Cardiac septum (tissue), 1 donor: ENCODE data around the gene GIGYF1. TPM values are rescaled to one million over a fixed set of nuclear protein-coding genes. Genes with fewer than 3 reads are reported as not detected.

ENCODE experiments used
- DNase-seq: peaks from one replicate; pipeline ENCODE4 v3.0.0-alpha.2; 2020; ENCODE audit warnings: low spot score
- intact Hi-C: fragments of 100-400 bp; cut with DNase I; formaldehyde crosslinking; loops from one replicate; pipeline ENCODE4 v1.14.0; 2022
- total RNA-seq: library from RNA; stranded (reverse); fragmentation: NEBNext Ultra II Directional; extraction: Animal tissue kit (Norgen Biotek cat#: 25700); gene quantifications from one replicate; pipeline ENCODE4 v1.2.1, GENCODE V29; 2021
- donor health status: DM: no; HTN: no; CAD: no.

GIGYF1 gene
- total RNA-seq, 1 donor from 2014 or later: 23.9 TPM

DNA sequence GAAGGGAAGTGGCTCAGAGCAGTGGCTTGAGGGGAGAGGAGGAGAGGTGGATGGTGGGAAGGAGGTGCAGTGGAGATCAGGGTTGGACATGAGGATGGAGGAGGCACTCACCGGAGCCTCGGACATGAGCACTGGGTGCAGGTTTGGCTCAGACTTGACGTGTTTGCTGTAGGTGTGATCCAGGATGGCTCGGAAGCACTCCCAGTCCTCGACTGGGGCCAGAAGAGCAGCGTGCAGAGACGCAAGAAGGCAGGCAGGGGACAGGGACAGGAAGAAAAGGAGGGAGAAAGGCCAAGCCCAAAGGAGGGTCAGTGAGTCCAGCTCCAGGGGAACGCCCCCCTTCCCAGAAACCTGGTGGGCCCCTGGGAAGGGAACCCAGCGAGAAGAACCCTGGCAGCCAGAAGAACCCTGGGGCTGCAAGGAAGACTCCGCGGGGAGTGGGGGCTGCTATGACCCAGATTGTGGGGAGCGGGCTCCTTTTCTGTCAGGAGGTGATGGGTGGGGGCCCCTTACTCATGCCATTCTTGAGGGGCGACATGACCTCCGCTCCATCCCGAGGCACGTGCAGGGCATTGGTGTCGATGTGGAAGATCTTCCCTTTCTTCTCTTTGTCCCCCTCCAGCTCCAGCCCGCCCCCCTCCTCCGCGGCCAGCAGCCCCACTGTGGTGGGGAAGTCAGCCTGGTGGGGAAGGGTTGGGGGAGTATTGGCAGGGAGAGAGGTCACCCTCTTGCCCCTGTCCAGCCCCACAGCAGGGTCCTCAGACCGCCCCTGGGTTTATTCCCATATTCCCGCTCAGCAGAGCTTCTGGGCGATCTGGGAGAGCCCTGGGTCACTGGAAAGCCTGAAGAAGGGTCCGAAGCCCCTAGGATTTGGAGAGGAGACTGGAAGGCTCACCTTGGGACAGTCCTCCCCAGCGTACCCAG, 38.9 kb downstream of the GIGYF1 start:
- DNase-seq: no peak
- intact Hi-C loops: no loop called here

DNA sequence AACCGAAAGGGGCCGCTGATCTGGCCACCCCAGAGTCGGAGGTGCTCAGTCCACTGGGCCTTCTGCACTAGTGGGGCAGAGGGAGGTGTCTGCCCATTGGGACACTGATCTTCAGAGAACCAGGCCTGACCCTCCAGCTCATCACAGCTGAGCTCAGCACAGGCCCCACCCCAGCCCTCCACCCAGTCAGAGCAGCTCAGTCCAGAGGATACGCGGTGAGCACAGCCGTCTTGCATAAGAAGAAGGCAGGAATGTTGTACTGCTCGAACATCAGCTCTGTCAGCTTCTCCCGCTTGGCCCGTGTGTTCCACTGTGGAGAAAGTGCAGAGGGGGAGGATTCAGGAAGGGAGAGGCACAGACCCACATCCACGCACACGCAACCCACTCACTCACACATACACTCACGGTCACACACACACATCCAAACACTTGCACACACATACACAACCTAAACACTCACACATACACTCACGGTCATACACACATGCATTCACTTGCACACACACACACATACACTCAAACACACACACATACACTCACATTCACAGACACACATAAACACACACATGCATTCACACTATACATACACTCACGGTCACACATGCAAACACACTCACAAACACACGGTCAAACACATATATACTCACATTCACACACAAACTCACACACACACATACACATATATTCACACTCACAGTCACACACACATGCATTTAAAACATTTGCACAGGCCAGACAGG, 44.1 kb downstream of the GIGYF1 start:
- no peak for DNase-seq
- intact Hi-C loops: no loop called here

DNA sequence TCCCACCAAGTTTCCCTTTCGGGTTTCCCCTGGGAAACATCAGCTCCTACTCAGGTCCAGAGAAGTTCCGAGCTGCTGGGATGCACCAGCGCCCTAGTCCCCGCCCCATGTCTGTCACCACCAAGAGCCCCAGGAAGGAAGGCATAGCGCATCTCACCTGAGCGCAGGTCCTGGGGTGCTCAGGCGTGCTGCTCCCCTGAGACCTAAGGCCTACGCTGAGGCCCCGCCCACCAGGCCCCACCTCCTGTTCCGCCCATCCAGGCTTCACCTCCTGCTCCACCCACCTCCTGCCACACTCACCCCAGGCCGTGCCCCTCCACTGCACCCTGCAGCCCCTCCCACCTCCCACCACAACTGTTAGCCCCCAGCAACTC, 51.5 kb downstream of the GIGYF1 start:
- intact Hi-C loops: no loop called here
- DNase-seq: no peak

DNA sequence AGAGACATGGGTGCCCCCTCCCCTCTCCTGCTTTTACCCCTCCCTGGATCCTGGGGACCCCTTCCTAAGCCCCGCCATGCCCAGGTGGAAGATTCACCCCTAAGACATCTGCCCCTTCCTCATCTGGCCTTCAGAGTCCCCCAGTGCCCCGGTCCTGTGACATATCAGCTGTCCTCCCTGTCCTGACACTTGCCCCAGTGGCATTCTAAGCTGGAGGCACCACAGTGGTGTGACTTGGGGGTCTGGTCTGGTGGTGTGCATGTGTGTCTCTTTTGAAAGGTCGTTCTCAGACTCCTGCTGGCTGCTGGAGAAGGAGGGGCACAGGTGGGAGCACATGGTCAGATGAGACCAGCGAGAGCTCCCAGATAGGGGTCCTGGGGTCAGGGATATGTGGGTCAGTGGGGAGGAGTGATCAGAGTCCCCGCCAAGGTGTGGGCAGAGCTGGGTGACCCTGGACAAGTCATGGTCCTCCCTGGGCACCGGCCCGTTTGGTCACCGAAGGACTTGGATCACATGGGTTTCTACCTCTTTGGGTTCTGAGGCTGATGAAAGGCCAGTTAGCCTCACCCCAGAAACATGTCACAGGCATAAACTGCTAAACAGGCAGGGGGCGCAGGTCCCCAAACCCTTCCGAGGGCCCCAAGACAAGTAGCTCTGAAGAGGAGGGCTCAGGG, 52.1 kb downstream of the GIGYF1 start:
- intact Hi-C loops: no loop called here
- DNase-seq: no peak

DNA sequence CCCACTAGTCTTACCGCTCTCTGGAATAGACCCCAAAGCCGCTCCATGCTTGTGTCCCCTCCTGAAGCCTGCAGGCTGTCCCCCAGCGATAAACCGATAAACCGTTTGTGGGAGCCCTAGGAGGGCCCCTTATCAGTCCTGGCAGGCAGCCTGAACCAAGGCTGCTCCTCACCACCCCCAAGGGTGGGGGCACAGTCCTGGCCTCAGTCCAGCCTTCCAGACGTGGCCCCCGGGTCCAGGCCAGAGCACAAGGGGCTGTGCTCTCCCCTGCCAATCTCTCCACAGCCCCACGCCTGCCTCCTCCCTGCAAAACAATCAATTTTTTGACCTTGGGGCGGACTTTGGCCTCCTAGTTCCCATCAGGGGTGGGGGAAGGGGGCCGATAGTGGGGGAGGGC, 52.6 kb downstream of the GIGYF1 start, which contains the start of gene TFR2:
TFR2 (minus strand) TSS at position 90 of the 397 bp plus-strand sequence; CDS start at position 47, 43 bp downstream.
- no peak for DNase-seq
- intact Hi-C loops: no loop called here

DNA sequence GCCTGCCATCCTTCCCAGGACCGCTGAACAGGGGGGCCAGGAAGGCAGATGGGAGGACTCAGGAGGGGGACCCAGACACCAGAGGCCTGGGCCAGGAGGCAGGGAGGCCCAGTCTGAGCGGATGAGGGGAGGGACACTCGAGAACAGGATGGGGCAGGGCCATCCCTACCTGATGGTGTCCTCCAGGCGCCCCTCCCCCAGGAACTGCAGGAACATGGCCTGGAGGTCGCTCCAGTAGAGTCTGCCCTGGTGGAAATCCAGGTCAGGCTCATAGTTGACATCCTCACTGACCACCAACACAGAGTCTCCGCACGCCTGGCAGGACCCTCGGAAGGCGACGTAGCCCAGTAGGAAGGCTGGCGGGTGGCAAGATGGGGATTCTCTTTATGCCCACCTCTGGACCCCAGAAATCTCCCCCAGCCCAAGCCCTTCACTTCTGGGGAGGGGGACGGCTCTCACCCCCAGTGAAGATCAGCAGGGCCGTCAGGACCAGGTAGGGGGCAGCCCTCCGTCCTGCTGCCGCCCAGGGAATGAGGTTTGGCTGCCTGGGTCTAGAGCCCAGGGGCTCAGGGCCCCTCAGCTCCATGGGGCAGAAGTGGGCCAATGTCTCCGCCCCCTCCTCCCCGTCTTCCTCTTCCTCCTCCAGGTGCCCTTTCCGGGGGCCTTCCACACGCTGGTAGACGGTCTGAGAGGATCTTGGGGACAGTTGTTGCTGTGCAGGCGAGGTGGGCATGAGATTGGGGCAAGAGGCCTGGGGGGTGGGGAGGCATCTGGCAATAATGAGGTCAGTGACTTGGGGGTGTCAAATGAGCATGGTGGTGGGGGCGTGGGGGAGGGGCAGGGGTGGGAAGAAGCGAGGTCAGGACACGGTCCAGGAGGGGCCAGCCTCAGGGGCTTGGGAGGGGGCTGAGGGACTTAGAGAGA, 53.3 kb downstream of the GIGYF1 start:
- no peak for DNase-seq
- intact Hi-C loops: no loop called here

DNA sequence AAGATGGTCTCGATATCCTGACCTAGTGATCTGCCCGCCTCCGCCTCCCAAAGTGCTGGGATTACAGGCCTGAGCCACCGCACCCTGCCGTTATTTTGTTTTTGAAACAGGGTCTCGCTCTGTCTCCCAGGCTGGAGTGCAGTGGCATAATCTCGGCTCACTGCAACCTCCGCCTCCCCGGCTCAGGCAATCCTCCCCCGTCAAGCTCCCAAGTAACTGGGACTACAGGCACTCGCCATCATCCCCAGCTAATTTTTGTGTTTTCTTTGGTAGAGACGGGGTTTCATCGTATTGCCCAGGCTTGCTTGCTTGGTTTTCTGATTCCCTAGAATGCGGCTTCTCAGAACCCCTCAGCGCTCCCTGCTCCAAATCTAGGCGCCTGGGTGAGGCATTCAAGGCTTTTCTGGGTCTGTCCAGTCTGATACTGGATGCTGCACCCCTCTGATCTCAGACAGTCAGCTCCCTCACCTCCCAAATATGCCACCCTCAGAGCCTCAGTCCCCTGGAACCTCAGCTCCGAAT, 54.0 kb downstream of the GIGYF1 start:
- DNase-seq: no peak
- intact Hi-C loops: no loop called here

DNA sequence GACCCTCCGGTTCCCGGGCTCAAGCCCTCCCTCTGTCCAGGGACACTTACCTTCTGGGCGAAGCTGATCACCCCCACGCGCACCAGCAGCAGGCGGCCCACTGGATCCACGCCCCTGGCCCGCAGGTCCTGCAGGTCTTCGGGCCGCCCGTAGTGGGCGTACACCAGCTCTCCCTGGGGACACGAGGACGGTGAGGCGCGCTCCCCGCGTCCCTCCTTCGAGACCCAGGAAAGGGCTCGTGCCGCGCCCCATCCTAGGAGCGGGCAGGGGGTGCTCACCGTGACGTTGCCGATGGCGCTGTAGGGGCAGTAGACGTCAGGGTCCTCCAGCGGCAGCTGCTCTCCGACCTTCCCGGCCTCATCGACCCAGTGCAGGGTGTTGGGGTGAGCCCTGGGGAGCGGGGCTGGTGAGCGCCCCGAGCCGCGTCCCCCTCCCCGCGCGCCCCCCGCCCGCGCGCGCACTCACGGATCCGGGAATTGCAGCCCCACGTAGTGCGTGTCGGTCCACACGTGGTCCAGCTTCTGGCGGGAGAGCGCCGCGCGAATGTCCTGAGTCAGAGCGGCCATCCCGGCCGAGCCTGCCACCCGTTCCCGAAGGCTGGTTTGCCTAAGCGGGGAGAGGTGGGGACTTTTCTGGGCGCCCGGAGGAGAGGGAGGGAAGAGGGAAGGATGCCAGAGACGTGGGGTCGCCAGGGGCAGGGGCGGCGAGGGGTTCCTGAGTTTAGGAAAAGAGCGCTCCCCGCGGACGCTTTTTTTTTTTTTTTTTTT, 60.9 kb downstream of the GIGYF1 start:
- no peak for DNase-seq
- intact Hi-C loops: no loop called here

DNA sequence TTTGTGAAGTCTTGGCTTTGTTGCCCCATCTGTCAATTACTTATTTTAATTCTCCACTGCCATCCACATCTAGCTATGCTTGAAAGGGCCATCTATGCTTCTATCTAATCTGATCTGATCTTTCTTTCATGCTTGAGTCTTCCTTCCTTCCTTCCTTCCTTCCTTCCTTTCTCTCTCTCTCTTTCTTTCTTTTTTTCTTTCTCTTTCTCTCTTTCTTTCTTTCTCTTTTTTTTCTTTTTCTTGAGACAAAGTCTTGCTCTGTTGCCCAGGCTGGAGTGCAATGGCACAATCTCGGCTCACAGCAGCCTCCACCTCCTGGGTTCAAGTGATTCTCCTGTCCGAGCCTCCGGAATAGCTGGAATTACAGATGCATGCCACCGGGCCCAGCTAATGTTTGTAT, 64.0 kb downstream of the GIGYF1 start:
- intact Hi-C loops: no loop called here
- no peak for DNase-seq

Other genes starting within 250 kb of the GIGYF1 start
- gene SPACDR, start 230.0 kb downstream of the GIGYF1 start, total RNA-seq: 1.1 TPM
- 35.0 TPM for gene TSC22D4, start 215.0 kb downstream of the GIGYF1 start, total RNA-seq
- 0.22 TPM for gene NYAP1, start 210.3 kb downstream of the GIGYF1 start, total RNA-seq
- 28.6 TPM for gene AGFG2, start 155.0 kb downstream of the GIGYF1 start, total RNA-seq
- gene SAP25, start 120.3 kb downstream of the GIGYF1 start, total RNA-seq: not detected
- gene LRCH4, start 108.1 kb downstream of the GIGYF1 start, total RNA-seq: 25.8 TPM
- 0.40 TPM for gene FBXO24, start 107.9 kb downstream of the GIGYF1 start, total RNA-seq
- gene PCOLCE, start 91.9 kb downstream of the GIGYF1 start, total RNA-seq: 39.5 TPM
- gene MOSPD3, start 81.7 kb downstream of the GIGYF1 start, total RNA-seq: 9.2 TPM
- 0.13 TPM for gene TFR2, start 52.7 kb downstream of the GIGYF1 start, total RNA-seq
- not detected for gene ACTL6B, start 37.8 kb downstream of the GIGYF1 start, total RNA-seq
- gene GNB2, start 20.5 kb downstream of the GIGYF1 start, total RNA-seq: 123 TPM
- gene POP7, start 11.9 kb upstream of the GIGYF1 start, total RNA-seq: 25.1 TPM
- not detected for gene EPO, start 26.2 kb upstream of the GIGYF1 start, total RNA-seq
- gene ZAN, start 39.3 kb upstream of the GIGYF1 start, total RNA-seq: not detected
- 23.9 TPM for gene EPHB4, start 133.3 kb upstream of the GIGYF1 start, total RNA-seq
- gene SLC12A9, start 158.5 kb upstream of the GIGYF1 start, total RNA-seq: 6.9 TPM
- gene TRIP6, start 173.1 kb upstream of the GIGYF1 start, total RNA-seq: 24.4 TPM
- 62.9 TPM for gene SRRT, start 180.9 kb upstream of the GIGYF1 start, total RNA-seq
- gene UFSP1, start 195.5 kb upstream of the GIGYF1 start, total RNA-seq: 2.1 TPM
- gene ACHE, start 201.6 kb upstream of the GIGYF1 start, total RNA-seq: 2.1 TPM